Midbrain (tissue), 1 donor: ENCODE measurements around the gene PSAT1.
A peak's percentile ranks its signal among the peaks of the same experiment; 100 is the strongest.

ENCODE experiments used
- DNase-seq: peaks from one replicate; lab custom pipeline; 2025; lab: John Stamatoyannopoulos, UW

PSAT1 gene

DNA sequence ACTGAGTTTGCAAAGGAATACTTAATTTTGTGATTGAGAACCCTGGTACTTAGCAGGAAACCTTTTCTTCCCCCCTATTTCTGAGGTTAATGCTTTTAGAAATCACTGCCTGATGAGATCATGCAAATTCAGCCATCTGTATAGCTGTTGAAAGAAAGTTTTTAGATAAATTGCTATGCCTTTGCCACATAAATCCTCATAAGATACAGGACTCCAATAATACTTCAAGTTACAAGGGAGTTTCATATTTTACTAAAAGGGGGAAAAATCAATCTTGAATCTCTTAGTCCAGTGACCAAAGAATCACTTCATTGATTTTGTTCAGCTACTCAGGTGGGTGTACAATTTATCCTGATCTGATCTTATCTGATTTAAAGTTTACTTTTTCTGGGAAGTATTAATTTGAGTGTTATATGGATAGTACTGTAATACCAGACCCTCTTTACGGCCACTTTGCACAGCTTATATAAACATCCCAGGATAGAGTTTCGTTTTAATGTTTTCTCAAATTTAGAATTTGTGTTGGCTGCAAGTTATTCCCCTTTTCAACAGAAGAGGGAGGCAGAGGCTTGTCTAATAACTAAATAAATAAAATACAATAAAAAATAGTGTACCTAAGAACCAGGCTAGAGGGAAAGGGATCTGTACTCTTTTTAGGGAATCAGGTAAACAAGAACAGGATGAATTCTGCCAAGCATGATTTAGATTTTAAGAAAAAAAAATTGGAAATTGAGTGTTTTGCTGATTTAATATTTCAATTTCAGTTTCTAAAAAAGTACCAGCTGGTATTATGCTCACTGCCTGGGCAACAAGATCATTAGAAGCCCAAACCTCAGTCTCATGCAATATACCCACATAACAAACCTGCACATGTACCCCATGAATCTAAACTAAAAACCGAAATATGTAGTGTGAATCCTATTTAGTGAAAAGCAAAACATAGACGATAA lies 69.1 kb downstream of the PSAT1 start:
- DNase-seq, result no peak

- DNase-seq, result no peak
Observed at GRCh38 chr9:78366827-78367226, 69.9 kb downstream of the PSAT1 start.

DNA sequence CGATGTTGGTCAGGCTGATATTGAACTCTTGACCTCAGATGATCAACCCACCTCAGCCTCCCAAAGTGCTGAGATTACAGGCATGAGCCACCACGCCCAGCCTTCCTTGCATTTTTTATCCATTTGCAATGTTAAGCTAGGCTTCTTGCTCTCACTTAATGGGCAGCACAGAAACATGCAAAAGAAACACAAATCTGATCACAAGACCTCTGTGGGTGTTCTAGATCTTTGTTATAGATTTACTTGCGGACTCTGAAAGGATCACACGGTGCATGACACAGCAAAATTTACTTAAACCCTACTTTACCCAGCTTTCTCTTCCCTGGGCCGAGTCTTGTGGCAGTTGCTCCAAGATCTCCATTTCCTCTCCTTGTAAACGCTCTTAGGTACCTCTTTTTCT lies 71.3 kb downstream of the PSAT1 start:
- no peak for DNase-seq

- peak; percentile 78 for DNase-seq
Observed at GRCh38 chr9:78369639-78370219, 72.8 kb downstream of the PSAT1 start.

DNA sequence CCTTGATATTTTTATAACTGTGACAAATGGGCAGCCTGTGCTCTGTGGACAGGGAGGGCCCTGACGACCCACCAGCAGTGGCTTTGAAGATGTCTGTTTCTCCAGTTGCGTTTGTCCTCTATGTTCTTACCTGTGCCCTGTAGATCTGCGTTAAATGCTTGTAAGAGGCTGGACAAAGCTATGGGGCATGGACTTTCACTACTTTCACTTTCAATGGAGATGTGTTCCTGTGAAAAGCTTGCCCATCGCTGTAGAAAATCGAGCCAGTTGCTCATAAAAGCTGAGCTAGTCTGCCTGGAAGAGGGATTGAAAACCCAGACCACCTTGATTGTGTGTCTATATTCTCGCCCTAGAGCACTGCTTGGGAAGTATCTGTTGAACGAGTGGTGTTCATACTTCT lies 74.1 kb downstream of the PSAT1 start:
- DNase-seq, result no peak

- no peak for DNase-seq
Observed at GRCh38 chr9:78371981-78372380, 75.1 kb downstream of the PSAT1 start.
